DMS53 treated with DMSO at 0.1 percent for 48 hours (cell line): ENCODE measurements around the gene AOPEP.
A peak's percentile ranks its signal among the peaks of the same experiment; 100 is the strongest.

Experiments used
- DNase-seq: peaks from one replicate; lab custom pipeline; 2025; ENCODE audit not compliant: unreplicated experiment; lab: John Stamatoyannopoulos, UW

The AOPEP gene

DNA sequence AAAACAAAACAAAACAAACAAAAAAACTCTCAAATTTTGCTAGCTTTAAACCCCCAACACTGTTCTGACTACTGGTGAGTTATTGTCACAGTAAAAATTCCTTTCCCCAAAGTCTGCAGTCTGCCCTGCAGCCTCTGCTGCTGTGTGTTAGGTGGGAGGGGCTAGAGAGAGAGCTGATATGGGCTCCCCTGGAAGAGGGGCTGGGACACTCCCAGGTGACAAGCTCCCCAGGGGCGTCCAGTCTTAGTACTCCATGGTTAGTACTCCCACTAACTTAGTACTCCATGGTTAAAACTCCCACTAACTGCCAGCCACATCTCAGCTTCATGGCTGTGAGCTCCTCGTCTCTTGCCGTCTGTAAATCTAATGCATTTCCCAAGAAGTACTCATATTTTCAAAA, 399.2 kb downstream of the AOPEP start:
- DNase-seq: no peak

DNA sequence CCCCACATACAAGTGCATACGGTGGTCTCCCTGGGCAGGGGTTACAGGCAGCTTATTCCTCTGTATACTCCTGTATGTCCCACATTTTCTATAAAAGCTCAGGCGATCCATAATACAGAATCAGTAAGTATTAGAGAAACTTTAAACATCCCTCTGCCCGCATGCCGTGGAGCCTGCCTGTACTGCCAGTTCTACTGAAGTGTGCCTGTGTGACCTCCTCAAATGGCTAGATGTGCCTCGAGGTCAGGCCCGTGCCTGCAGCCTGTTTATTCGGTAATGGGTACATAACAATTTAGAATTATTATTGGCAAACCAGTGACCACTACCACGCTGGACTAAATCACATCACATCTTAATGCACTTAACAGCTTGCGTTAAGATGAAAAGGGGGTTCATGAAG, 400.2 kb downstream of the AOPEP start:
- DNase-seq: no peak

DNA sequence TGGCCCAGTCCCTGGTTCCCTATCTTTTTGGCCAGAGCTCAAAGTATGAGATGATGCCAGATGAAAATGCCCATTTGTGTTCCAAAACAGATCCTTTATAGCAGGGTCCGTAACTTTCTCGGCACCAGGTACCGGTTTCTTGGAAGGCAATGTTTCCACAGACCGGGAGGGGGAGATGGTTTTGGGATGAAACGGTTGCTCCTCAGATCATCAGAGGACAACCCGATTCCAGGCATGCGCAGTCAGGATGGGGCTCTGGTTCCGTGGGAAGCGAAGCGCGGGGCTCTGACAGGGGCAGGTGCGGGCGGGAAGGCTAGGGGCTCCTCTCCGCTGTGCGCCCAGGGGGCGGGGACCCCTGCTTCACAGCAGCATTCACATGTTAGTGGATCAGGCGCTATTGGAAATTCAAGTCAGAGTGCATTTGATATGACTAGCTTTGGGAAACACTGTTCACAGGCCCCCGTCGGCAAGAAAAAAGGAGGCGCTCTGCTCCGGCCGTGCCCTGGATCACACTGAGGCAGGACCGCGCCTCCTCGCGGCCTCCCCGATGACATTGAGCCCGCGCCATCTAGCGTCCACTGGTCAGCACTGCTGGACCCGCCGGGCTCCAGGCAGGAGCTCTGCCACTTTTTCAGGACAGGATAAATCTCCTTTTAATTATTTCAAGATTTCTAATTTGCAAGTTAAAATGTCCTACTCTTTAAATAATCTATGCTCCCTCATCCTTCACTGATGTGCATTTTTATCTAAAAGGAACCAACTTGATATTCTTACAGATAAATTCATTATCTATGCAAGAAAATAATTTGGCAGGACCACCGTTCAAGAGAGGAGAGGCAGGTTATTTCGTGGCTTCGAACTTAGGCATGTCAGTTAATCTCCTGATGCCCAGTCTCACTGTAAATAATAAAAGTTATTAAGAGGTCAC, 401.0 kb downstream of the AOPEP start:
- peak; percentile 46 for DNase-seq

DNA sequence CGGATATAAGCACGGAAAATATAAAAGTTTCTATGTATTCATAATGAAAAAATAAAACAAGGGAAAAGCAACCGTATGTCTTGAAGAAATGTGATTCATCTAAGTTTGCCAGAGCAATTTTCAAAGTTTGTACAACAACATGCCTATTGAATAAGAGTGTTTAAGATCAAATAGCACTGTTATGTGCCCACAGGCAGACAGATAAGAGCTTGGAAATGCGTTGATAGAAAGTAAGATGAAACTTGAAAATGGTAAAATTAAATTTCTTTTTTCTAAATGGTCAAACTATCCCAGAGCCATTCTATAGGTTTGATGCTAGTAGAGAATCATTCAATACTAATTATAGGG, 401.7 kb downstream of the AOPEP start:
- no peak for DNase-seq

DNA sequence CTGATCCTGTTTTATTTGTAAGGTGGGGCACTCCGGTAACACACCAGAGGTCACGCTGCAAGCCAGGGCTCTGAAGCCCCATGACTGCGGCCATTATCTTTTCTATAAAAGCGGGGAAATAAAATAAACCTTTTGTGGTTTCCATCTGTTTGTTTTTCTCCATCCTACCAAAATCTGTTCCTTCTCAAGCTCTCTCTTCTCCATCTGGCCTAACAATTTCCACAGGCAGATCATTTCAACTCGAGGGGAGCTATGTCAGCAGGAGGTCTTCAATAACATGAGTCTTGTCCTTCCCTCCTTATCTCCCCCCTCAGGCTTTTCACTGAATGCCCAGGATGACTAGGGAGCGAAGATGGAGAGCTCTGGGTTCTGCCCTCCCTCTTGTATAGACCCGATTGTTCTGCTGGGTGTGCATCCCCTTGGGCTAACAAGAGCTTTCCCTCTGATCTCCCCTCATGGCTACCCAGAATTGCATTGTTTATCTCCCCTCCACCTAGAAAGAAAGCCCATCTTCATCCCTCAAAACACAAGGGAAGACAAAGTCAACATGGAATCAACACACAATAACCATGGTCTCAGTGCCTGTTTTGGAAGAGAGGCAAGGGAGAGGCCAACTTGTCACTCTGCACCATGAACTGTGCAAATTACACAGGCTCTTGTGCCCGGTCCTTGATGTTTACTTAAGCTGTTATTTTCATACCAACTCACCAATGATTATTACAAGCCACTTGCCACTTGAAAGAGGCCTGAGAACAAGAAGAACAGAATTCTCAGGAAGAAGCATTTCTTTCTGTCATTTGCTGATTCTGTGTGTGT, 403.2 kb downstream of the AOPEP start:
- DNase-seq: no peak

DNA sequence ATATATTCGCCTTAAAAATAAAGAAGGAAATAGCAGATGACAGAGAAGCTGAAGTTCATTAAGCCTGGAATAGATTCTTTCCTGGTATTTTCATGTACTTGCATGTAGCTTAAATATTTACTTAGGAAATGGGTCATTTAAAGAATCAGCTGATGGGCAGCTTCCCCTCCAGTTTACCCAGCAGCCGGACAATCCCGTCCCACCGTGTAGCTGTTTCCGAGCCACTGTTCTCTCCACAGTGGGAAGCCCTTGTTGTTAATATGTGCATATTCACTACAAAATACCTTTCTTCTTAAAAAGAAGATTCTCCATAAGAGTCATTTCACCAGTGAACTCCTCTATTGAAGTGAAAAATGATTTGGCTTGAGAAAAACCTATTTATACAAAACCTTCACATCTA, 404.0 kb downstream of the AOPEP start:
- no peak for DNase-seq

DNA sequence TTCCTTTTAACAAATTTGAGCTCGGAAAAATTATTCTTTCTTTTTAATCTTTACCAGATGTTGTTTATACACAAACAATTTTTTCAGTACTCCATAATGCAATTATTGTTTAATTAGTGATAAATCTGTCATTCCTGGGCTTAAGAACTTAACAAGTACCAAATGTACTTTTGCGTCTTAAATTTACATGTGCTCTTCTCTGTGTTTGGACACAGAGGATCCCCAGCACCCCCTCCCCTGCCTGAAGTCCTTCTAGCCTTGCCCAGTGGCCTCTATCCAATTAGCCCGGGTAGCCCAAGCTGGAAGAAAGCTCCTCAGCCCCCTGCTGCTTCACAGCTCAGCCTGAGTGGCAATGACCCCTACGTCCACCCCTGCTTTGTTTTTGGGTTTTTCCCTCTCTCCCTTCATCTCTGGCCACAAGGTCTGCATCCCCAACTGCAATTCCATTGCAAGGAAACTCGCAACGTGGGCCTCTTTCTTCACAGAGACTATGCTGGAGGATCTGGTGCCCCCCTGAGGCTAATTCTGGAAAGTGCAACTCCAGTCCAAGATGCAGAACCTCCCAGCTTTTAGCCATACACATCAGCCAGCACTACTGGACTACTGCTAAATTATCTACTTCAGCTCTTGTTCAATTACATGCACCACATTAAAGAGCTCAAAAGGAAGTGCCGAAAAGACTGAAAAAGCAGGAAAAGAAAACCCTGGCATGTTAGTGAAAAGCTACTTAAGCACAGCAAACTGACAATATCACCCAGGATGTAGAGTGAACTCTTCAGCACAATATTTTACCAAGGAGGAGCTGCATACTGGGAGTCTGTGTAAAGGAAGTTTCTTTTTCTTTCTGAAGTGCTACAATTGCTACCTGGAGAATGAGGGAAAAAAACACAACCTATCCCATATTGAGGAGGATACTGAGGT, 404.8 kb downstream of the AOPEP start:
- peak; percentile 44 for DNase-seq

DNA sequence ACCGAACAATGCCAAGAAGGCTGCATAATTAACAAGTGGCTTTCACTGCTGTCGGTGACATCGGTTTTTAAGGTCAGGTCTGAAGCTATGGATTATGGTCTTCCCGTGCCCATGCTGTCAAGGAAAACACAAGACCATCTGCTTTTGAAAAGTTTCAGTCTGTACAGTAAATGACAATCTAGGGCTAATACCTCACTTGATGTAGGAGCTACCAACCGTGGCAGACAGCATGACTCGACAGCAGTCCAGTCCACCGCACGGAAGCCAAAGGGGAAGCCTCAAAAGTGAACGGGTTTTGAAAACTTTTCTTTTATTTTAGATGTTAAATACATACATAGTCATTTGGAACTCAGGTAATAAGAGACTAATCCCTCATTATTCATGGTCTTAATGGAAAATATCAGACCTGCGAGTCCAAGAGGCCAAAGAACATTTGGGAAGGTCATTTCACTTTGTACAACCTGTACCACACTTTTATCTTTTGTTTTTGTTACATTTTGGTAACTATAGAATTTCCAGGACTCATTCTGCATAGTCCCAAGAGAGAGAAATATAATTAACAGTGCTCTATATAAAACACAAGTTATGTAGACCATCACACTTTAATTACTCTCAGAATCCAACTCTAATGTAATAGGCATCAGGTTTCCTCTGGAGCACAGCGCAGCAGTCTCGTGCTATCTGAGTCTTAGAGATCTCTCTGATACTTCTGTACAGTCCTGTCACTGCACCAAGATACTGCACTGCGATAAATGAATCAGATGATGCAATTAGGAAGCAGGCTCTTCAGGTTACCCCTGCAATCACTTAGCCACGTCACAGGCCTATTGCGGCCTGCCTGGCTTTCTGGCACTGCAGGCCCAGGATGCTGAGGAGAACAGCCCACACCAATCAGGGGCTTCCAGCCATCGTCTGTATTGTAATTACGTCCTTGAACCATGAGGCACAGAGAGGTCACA, 406.1 kb downstream of the AOPEP start:
- no peak for DNase-seq

DNA sequence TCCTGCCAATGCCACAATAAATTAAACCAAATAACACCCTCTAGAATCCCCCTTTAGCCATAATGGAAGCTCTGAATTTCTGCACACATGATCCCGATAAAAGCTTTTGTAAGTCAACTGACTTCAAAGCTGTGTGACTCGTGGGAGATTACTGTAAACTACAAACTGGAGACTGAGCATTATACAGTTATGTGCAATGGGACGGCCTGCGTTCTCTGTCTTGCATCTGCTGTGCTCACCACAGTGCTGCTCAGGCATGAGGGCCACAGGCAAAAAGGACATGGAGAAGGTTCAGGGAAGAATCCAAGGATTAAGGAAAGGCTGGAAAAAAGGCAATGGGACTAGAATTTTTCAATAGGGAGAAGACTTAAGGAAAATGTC, 406.8 kb downstream of the AOPEP start:
- DNase-seq: no peak

DNA sequence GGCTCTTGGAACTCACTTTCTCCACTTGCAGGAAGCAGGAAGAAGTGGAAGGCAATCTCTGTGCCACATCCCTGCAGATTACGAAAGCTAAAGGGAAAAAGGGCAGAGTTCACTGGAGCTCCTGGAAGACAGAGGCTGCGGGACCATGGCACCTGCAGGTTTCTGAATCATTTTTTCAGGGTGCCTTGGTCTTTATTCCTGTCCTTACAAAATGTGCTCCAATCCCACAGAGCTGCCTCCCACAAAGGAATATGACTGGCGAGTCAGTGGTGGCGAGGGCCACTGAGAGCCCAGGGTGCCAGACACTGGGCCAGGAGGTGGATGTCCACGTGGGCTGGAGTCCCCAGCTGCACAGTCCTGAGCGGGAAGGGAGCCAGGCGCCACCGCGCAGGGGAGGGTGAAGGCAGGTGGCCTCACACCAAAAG, 408.0 kb downstream of the AOPEP start:
- no peak for DNase-seq

DNA sequence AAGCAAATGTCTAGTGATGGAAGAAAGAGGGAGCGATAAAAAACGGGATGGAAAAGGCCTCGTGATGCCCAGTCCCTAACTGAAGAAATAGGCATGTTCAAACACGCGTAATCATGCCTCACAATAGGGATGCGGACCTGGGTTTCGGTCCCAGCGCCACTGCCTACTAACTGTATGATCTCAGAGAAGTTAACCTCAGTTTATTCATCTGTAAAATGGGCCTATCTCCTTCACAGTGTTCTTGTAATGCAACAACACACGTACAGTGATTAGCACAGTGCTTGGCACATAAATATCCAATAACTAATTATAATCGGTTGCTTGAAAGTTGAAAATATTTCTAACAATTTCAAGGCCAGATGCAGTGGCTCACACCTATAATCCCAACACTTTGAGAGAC, 409.3 kb downstream of the AOPEP start:
- DNase-seq: no peak
